NCI-H2107 (cell line): Measurements from ENCODE around the gene TMPRSS13.
"Not testable (repeated sequence)": the region's sequence is repeated elsewhere in the genome, so short reads cannot be mapped to it uniquely, and the experiment has no call there.

Experiments
- DNase-seq: peaks from one replicate; lab custom pipeline; 2025; lab: John Stamatoyannopoulos, UW

TMPRSS13 gene

GRCh38 chr11:117872420-117872961 is 56.7 kb downstream of the TMPRSS13 start:
- DNase-seq = no peak

- DNase-seq = no peak
Measured at GRCh38 chr11:117871784-117872183, 57.4 kb downstream of the TMPRSS13 start.

- DNase-seq = no peak
Measured at GRCh38 chr11:117871160-117871559, 58.0 kb downstream of the TMPRSS13 start.

- DNase-seq = peak; percentile 55
Measured at GRCh38 chr11:117870103-117870952, 58.9 kb downstream of the TMPRSS13 start.

GRCh38 chr11:117869604-117870003 is 59.6 kb downstream of the TMPRSS13 start:
- DNase-seq = no peak

- DNase-seq = peak; percentile 67
Measured at GRCh38 chr11:117868815-117869561, 60.2 kb downstream of the TMPRSS13 start.

GRCh38 chr11:117868088-117868487 is 61.1 kb downstream of the TMPRSS13 start:
- no peak for DNase-seq

GRCh38 chr11:117866526-117866925 is 62.7 kb downstream of the TMPRSS13 start:
- no peak for DNase-seq

GRCh38 chr11:117865546-117865945 is 63.7 kb downstream of the TMPRSS13 start:
- DNase-seq = not testable (repeated sequence)

- DNase-seq = no peak
Measured at GRCh38 chr11:117863383-117863782, 65.8 kb downstream of the TMPRSS13 start.

- DNase-seq = no peak
Measured at GRCh38 chr11:117862753-117863152, 66.4 kb downstream of the TMPRSS13 start.

GRCh38 chr11:117862019-117862725 is 67.0 kb downstream of the TMPRSS13 start:
- no peak for DNase-seq

GRCh38 chr11:117861151-117862018 is 67.8 kb downstream of the TMPRSS13 start:
- DNase-seq = peak; percentile 84

GRCh38 chr11:117860139-117860538 is 69.1 kb downstream of the TMPRSS13 start:
- no peak for DNase-seq

GRCh38 chr11:117859488-117860112 is 69.6 kb downstream of the TMPRSS13 start:
- peak; percentile 37 for DNase-seq

- no peak for DNase-seq
Measured at GRCh38 chr11:117859061-117859460, 70.1 kb downstream of the TMPRSS13 start.

GRCh38 chr11:117857734-117858414 is 71.3 kb downstream of the TMPRSS13 start:
- DNase-seq = no peak

GRCh38 chr11:117855912-117856651 is 73.1 kb downstream of the TMPRSS13 start:
- no peak for DNase-seq

GRCh38 chr11:117855186-117855845 is 73.9 kb downstream of the TMPRSS13 start:
- DNase-seq = no peak
